Nephron (organoid): ENCODE data around the gene LRRC4B.

Experiments used
- H3K27ac Mint-ChIP-seq, 3 experiments: 2 replicates each; pipeline ENCODE4 v1.8.0; 2020; ENCODE audit warnings: mixed read lengths in 3 of 3, mild to moderate bottlenecking in 2 of 3, moderate library complexity in 1 of 3
- H3K27me3 Mint-ChIP-seq: 2 replicates; pipeline ENCODE4 v1.8.0; 2021; ENCODE audit warnings: low read depth, mild to moderate bottlenecking, moderate library complexity, mixed read lengths
- H3K36me3 Mint-ChIP-seq: 2 replicates; pipeline ENCODE4 v1.8.0; 2020; ENCODE audit warnings: low read depth, mixed read lengths
- H3K4me1 Mint-ChIP-seq: 2 replicates; pipeline ENCODE4 v1.8.0; 2020; ENCODE audit warnings: mixed read lengths
- H3K4me3 Mint-ChIP-seq, 3 experiments: 2 replicates each; pipeline ENCODE4 v1.8.0; 2020; ENCODE audit warnings: mild to moderate bottlenecking in 3 of 3, mixed read lengths in 3 of 3, moderate library complexity in 2 of 3
- H3K9me3 Mint-ChIP-seq: 2 replicates; pipeline ENCODE4 v1.8.0; 2020; ENCODE audit warnings: mixed read lengths
- TF ChIP-seq, protein P1 (sequence below), 3 experiments: fragments of 200-600 bp; sonication (generic); IDR thresholded peaks; one replicate each; pipeline ENCODE4 v1.5.0; 2021; ENCODE audit warnings: antibody characterized with exemption in 3 of 3; ENCODE audit not compliant: unreplicated experiment in 3 of 3

LRRC4B gene

GRCh38 chr19:50513746-50514345 lies 54.4 kb downstream of the LRRC4B start, which contains the start of gene ASPDH:
ASPDH (minus strand) TSS chr19:50513913; CDS start chr19:50513823, 90 bp downstream.
- H3K36me3 Mint-ChIP-seq: peaks cover 5% of the 10 kb centered on the region
- TF ChIP-seq, protein P1, sequence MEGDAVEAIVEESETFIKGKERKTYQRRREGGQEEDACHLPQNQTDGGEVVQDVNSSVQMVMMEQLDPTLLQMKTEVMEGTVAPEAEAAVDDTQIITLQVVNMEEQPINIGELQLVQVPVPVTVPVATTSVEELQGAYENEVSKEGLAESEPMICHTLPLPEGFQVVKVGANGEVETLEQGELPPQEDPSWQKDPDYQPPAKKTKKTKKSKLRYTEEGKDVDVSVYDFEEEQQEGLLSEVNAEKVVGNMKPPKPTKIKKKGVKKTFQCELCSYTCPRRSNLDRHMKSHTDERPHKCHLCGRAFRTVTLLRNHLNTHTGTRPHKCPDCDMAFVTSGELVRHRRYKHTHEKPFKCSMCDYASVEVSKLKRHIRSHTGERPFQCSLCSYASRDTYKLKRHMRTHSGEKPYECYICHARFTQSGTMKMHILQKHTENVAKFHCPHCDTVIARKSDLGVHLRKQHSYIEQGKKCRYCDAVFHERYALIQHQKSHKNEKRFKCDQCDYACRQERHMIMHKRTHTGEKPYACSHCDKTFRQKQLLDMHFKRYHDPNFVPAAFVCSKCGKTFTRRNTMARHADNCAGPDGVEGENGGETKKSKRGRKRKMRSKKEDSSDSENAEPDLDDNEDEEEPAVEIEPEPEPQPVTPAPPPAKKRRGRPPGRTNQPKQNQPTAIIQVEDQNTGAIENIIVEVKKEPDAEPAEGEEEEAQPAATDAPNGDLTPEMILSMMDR (IDR thresholded peaks at IDR 0.05; ENCODE audit: unreplicated experiment in 3 of 3): no peak
- peak within 1 kb of the TSS; percentile 63 to 74 (median 74) for H3K4me3 Mint-ChIP-seq
- no peaks in the 10 kb centered on the region for H3K27me3 Mint-ChIP-seq
- H3K27ac Mint-ChIP-seq: peak within 1 kb of the TSS; percentile 64 to 80 (median 78)
- H3K9me3 Mint-ChIP-seq: no peaks in the 10 kb centered on the region
- H3K4me1 Mint-ChIP-seq: peaks cover 24% of the 10 kb centered on the region

DNA sequence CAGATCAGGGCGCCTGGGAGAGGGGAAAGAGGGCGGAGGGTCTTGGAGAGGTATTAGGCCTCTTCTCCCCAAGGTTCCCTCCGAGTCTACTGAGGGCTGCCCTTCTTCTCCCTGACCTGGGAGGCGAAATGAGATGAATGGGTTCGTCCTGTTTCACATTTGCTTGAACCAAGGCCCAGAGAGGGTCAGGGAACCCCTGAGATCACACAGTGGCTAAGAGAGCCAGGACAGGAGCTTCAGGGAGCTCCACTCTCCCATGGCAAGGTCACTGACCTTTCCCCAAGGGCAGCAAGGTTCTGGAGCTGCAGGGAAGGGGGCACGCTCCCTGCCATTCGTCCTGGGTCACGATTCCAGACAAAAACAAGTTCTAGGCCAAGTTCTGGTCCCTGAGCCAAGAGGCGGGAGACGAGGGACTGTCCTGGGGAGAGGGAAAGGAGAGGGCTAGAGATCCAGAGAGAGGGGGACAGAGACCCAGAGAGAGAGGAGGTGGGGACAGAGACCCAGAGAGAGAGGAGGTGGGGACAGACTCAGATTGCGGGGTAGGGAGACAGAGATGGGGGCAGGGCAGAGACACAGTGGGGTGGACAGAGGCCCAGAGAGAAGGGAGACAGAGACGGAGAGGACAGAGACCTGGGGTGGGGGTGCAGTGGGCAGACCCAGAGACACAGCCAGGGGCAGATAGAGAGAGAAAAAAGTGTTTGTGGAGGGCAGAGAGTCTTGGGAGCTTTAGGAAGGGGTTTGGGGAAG lies 55.1 kb downstream of the LRRC4B start:
- TF ChIP-seq, protein P1 (IDR thresholded peaks at IDR 0.05; ENCODE audit: unreplicated experiment in 3 of 3): no peak
- no peaks in the 10 kb centered on the region for H3K36me3 Mint-ChIP-seq
- peak overlapping the region in 2 of 3 experiments; percentile 78 to 80 for H3K27ac Mint-ChIP-seq
- H3K4me1 Mint-ChIP-seq: peaks cover 30% of the 10 kb centered on the region
- H3K9me3 Mint-ChIP-seq: no peaks in the 10 kb centered on the region
- peak overlapping the region; percentile 63 to 74 (median 74) for H3K4me3 Mint-ChIP-seq
- no peaks in the 10 kb centered on the region for H3K27me3 Mint-ChIP-seq

GRCh38 chr19:50512112-50512998 lies 55.9 kb downstream of the LRRC4B start:
- H3K9me3 Mint-ChIP-seq: no peaks in the 10 kb centered on the region
- no peaks in the 10 kb centered on the region for H3K27me3 Mint-ChIP-seq
- no peaks in the 10 kb centered on the region for H3K36me3 Mint-ChIP-seq
- H3K4me3 Mint-ChIP-seq: peak overlapping the region in 1 of 3 experiments; percentile 93
- H3K27ac Mint-ChIP-seq: peak overlapping the region; percentile 79 to 85 (median 83)
- peaks cover 35% of the 10 kb centered on the region for H3K4me1 Mint-ChIP-seq
- TF ChIP-seq, protein P1 (IDR thresholded peaks at IDR 0.05; ENCODE audit: unreplicated experiment in 3 of 3): no peak

DNA sequence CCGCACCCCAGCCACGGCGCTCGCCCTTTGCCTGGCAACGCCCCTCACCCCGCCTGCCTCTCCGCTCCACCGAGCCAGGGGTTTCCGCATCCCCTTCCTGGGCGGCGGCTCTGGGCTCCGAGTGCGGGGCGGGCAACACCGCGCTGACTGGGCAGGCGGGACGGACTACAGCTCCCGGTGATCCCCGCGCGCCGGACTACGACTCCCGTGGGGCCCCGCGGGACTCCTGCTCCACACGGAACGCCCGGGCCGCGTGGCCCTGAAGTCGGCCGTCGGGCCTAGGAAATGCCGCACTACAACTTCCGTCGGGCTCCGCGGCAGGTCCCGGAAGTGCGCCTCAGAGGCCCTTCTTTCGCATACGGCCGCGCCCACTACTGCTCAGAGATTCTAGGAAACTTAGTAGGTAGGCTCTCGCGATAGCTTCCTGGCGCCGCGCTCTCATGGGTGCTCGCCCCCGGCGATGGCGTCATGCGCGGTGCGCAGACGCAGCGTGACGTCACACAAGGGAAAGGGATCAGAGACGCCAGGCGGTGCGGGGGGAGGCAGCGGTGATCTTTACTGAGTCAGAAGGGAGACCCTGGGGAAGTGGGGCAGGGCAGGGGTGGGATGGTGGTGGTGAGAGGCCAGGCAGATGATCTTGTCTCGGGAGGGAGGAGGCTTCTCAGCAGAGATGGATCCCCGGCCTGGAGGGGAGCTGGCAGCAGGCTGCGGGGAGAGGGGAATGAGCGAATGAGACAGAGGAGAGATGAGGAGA lies 57.0 kb downstream of the LRRC4B start, which contains the start of gene JOSD2:
Gene JOSD2 (minus strand): TSS at position 123 of the 754 bp plus-strand sequence. CDS start 760 bp downstream, outside the sequence.
- Mint-ChIP-seq H3K27ac (peak within 1 kb of the TSS; percentile 79 to 85 (median 83)), H3K27me3 (no peaks in the 10 kb centered on the region), H3K36me3 (no peaks in the 10 kb centered on the region), H3K9me3 (no peaks in the 10 kb centered on the region), H3K4me3 (peak within 1 kb of the TSS; percentile 89 to 93 (median 91)), H3K4me1 (peaks cover 35% of the 10 kb centered on the region)
- TF ChIP-seq, protein P1 (IDR thresholded peaks at IDR 0.05; ENCODE audit: unreplicated experiment in 3 of 3): no peak

GRCh38 chr19:50510700-50511068 lies 57.6 kb downstream of the LRRC4B start:
- Mint-ChIP-seq H3K36me3 (no peaks in the 10 kb centered on the region), H3K27me3 (no peaks in the 10 kb centered on the region)
- TF ChIP-seq, protein P1 (IDR thresholded peaks at IDR 0.05; ENCODE audit: unreplicated experiment in 3 of 3): no peak

More at GRCh38 chr19:50510700-50511068, 57.6 kb downstream of the LRRC4B start:
- H3K27ac Mint-ChIP-seq: peak overlapping the region; percentile 71 to 85 (median 83)
- peak overlapping the region; percentile 89 to 93 (median 91) for H3K4me3 Mint-ChIP-seq
- H3K9me3 Mint-ChIP-seq: no peaks in the 10 kb centered on the region
- peaks cover 35% of the 10 kb centered on the region for H3K4me1 Mint-ChIP-seq
